ENCODE results near the gene NEK9. TPM values are rescaled to one million over a fixed set of nuclear protein-coding genes. Genes with fewer than 3 reads are reported as not detected.

Gene NEK9
- total RNA-seq, 1 experiment from 2014 or later = 40.7 TPM

- ATAC-seq = no peak
- no peak for DNase-seq (ENCODE audit: low read depth, low spot score)
- in situ Hi-C loops (cut with HindIII; ENCODE audit: low pct_unique_long_range_greater_than_20kb, low sequenced_read_pairs) (no loop called here), intact Hi-C loops (cut with micrococcal nuclease; ENCODE audit: unreplicated experiment) (no loop called here)
- no peak for TF ChIP-seq REST (IDR thresholded peaks at IDR 0.05; ENCODE audit: insufficient read depth in 1 of 2, low read depth in 2 of 2, low read length in 1 of 2)
- no peak for TF ChIP-seq SIN3A (IDR thresholded peaks at IDR 0.05; ENCODE audit: borderline replicate concordance, insufficient read depth, low read depth, low read length)
- TF ChIP-seq CTCF (IDR thresholded peaks at IDR 0.05) = no peak
- no peak for TF ChIP-seq POLR2AphosphoS5 (IDR thresholded peaks at IDR 0.05; ENCODE audit: low read depth, low read length)
- no peak for TF ChIP-seq TCF7L2 (IDR thresholded peaks at IDR 0.05; ENCODE audit: low read depth, low read length)
- Histone ChIP-seq H3K27me3 (ENCODE audit: control insufficient read depth, insufficient read depth, low read length) (no peaks in the 10 kb centered on the region), H3K4me3 (ENCODE audit: low read depth in 2 of 2, low read length in 2 of 2) (no peak overlapping the region), H3K4me1 (ENCODE audit: control insufficient read depth, insufficient read depth, low read length) (no peaks in the 10 kb centered on the region), H3K9me3 (ENCODE audit: control insufficient read depth, insufficient read depth, low read depth, low read length) (no peaks in the 10 kb centered on the region), H3K36me3 (ENCODE audit: control insufficient read depth, insufficient read depth, low read length) (peaks cover 8% of the 10 kb centered on the region), H3K27ac (ENCODE audit: low read length) (no peak overlapping the region)
- no TSS peak for BruUV-seq (replicated peaks)
- CTCF ChIA-PET = no interaction called here
- POLR2A ChIA-PET = no interaction called here
These were observed 34.1 kb downstream of the NEK9 start for GRCh38 chr14:75092698-75093097.

- in situ Hi-C loops (cut with HindIII; ENCODE audit: low pct_unique_long_range_greater_than_20kb, low sequenced_read_pairs) = no loop called here
- ATAC-seq (no peak), DNase-seq (ENCODE audit: low read depth, low spot score) (no peak)
- POLR2A ChIA-PET = no interaction called here
- Histone ChIP-seq H3K4me1 (ENCODE audit: control insufficient read depth, insufficient read depth, low read length) (no peaks in the 10 kb centered on the region), H3K27ac (ENCODE audit: low read length) (no peak overlapping the region), H3K9me3 (ENCODE audit: control insufficient read depth, insufficient read depth, low read depth, low read length) (no peaks in the 10 kb centered on the region), H3K4me3 (ENCODE audit: low read depth in 2 of 2, low read length in 2 of 2) (no peak overlapping the region), H3K36me3 (ENCODE audit: control insufficient read depth, insufficient read depth, low read length) (peaks cover 13% of the 10 kb centered on the region), H3K27me3 (ENCODE audit: control insufficient read depth, insufficient read depth, low read length) (no peaks in the 10 kb centered on the region)
- TF ChIP-seq REST (IDR thresholded peaks at IDR 0.05; ENCODE audit: insufficient read depth in 1 of 2, low read depth in 2 of 2, low read length in 1 of 2) = no peak
- no peak for TF ChIP-seq CTCF (IDR thresholded peaks at IDR 0.05)
- TF ChIP-seq SIN3A (IDR thresholded peaks at IDR 0.05; ENCODE audit: borderline replicate concordance, insufficient read depth, low read depth, low read length) = no peak
- TF ChIP-seq POLR2AphosphoS5 (IDR thresholded peaks at IDR 0.05; ENCODE audit: low read depth, low read length) = no peak
- no peak for TF ChIP-seq TCF7L2 (IDR thresholded peaks at IDR 0.05; ENCODE audit: low read depth, low read length)
- no TSS peak for BruUV-seq (replicated peaks)
- intact Hi-C loops (cut with micrococcal nuclease; ENCODE audit: unreplicated experiment) = no loop called here
- CTCF ChIA-PET = interaction anchor here (1.3 kb wide), 1 partner anchor 146 kb away, joined by 4 read pairs; no protein-coding TSS in a partner anchor
These were observed 35.6 kb downstream of the NEK9 start for GRCh38 chr14:75091251-75091650.
